Spleen (tissue), 7 donors: ENCODE measurements around the gene PLXNA2.

Experiments used
- CTCF ChIP-seq, 11 experiments: fragments of 200-600 bp in 7 of 11; fragments of 450-650 bp in 4 of 11; sonication (generic) in 4 of 11; IDR thresholded peaks in 8 of 11; conservative IDR thresholded peaks in 3 of 11; 1 replicate in 7 of 11; 2 replicates in 4 of 11; pipeline versions ENCODE4 v1.4.0 to v1.8.0; 2016 to 2021; ENCODE audit warnings: antibody characterized with exemption in 11 of 11, inconsistent platforms in 4 of 11, mild to moderate bottlenecking in 1 of 11
- POLR2A ChIP-seq, 3 donors: fragments of 450-650 bp; IDR thresholded peaks; one replicate each; pipeline ENCODE4 v1.5.1; 2017; ENCODE audit warnings: antibody characterized with exemption in 3 of 3, mild to moderate bottlenecking in 1 of 3
- donor health status: DM: no; HTN: no; CAD: no; lungs with moderate emphysema.
- donor health status: DM: no; HTN: no; CAD: no.
- donor health status: DM: no; HTN: no; CAD: no.

GRCh38 chr1:208176649-208177048 is 67.5 kb downstream of the PLXNA2 start:
- TF ChIP-seq CTCF (IDR thresholded peaks at IDR 0.05 in 8 of 11, conservative IDR thresholded peaks at IDR 0.05 in 3 of 11): no peak
- no peak for TF ChIP-seq POLR2A (IDR thresholded peaks at IDR 0.05)
